ENCODE measurements around the gene MAD1L1. TPM values are rescaled to one million over a fixed set of nuclear protein-coding genes. Genes with fewer than 3 reads are reported as not detected.

Gene MAD1L1
- total RNA-seq, 2 donors from 2014 or later = 51.2 to 63.8 TPM

DNA sequence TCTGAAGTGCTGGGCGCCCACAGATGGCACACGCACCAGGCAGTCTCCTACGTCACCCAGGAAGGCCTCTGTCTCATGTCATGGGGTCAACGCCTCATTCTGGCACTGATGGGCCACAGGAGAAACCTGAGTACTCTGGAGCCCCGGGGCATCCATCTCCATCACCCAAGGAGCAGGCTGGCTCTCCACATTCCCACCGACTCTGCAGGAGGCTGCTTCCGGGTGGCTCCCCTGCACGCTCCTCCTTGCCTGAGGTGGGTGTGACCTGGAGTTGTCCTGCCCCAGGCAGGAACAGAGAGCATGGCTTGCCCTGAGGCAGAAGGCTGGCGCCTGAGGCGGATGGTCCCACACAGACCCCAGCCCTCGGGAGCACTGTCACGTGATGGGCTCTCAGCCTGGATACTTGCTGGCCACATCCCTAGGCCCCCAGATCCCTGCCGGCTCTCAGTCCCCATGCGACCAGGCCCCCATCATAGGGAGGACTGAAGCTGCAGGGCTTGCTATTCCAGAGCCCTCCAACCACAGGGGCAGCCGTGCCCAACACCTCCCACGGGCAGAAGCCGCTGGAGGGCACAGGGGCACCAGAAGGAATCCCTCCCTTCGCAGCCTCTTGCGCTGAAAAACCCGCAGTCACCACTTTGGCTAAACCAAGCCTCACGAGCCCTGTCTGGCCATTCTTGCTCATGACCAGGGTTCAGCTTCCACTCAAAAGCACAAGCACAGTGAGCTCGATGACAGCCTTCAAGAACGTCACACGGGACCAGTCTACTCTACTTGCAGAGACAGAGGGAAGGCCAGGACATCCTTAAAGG, 80.7 kb downstream of the MAD1L1 start:
- DNase-seq (no peak), ATAC-seq (replicated peaks in 1 of 2) (no peak)
- Mint-ChIP-seq H3K4me1 (ENCODE audit: low read depth) (no peaks in the 10 kb centered on the region), H3K9me3 (no peaks in the 10 kb centered on the region), H3K27ac (no peak overlapping the region), H3K36me3 (ENCODE audit: insufficient read depth in 2 of 2) (no peaks in the 10 kb centered on the region), H3K4me3 (no peak overlapping the region), H3K27me3 (ENCODE audit: low read depth) (no peaks in the 10 kb centered on the region)

DNA sequence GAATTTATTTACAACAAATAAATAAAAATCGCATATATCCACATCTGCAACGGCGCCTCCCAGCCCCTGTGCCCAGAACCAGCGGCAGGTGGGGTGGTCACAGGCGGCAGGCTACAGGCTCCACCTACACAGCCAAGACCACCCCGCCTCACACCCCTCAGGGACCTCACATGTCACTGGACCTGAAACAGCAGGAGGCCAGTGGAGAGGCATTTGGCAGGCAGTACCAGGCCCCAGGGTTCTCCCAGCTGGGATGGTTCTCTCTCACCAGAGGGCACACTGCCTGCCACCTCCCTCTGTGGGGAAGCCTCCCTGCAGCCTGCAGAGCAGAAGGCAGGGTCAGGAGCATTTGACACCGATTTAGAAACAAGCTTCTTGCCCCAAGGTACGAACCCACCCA, 81.5 kb downstream of the MAD1L1 start:
- ATAC-seq (replicated peaks in 1 of 2) (no peak), DNase-seq (no peak)
- Mint-ChIP-seq H3K9me3 (no peaks in the 10 kb centered on the region), H3K36me3 (ENCODE audit: insufficient read depth in 2 of 2) (no peaks in the 10 kb centered on the region), H3K27ac (no peak overlapping the region), H3K27me3 (ENCODE audit: low read depth) (no peaks in the 10 kb centered on the region), H3K4me3 (no peak overlapping the region), H3K4me1 (ENCODE audit: low read depth) (no peaks in the 10 kb centered on the region)

DNA sequence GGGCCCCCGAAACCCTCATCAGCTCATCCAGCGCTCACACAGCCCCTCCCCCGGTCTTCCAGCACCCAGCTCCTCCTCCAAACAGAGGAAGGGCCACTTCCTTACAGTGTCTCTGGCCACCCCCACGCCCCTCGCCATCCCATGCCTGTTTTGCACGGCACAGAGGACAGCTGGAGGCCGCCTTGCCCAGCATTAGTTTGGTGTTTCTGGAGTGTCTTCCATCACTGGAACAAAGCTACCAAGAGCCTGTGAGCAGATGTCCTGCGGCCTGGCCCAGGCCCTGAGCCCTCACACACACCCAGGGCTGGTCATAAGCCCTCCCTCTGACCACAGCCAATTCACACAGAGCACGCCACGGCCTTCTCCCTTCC, 82.3 kb downstream of the MAD1L1 start:
- ATAC-seq (replicated peaks in 1 of 2) (no peak), DNase-seq (no peak)
- no peak overlapping the region for H3K27ac Mint-ChIP-seq
- H3K9me3 Mint-ChIP-seq = no peaks in the 10 kb centered on the region
- no peaks in the 10 kb centered on the region for H3K36me3 Mint-ChIP-seq (ENCODE audit: insufficient read depth in 2 of 2)
- no peaks in the 10 kb centered on the region for H3K27me3 Mint-ChIP-seq (ENCODE audit: low read depth)
- H3K4me1 Mint-ChIP-seq (ENCODE audit: low read depth) = no peaks in the 10 kb centered on the region
- H3K4me3 Mint-ChIP-seq = no peak overlapping the region

- no peaks in the 10 kb centered on the region for H3K4me1 Mint-ChIP-seq (ENCODE audit: low read depth)
- no peak overlapping the region for H3K4me3 Mint-ChIP-seq
Measured at GRCh38 chr7:2149672-2150444, 82.9 kb downstream of the MAD1L1 start.

GRCh38 chr7:2148814-2149213, 83.9 kb downstream of the MAD1L1 start:
- H3K36me3 Mint-ChIP-seq (ENCODE audit: insufficient read depth in 2 of 2) = no peaks in the 10 kb centered on the region
- no peaks in the 10 kb centered on the region for H3K4me1 Mint-ChIP-seq (ENCODE audit: low read depth)
- H3K27ac Mint-ChIP-seq = no peak overlapping the region
- H3K4me3 Mint-ChIP-seq = no peak overlapping the region
- H3K27me3 Mint-ChIP-seq (ENCODE audit: low read depth) = no peaks in the 10 kb centered on the region
- DNase-seq (no peak), ATAC-seq (replicated peaks in 1 of 2) (no peak)
- H3K9me3 Mint-ChIP-seq = no peaks in the 10 kb centered on the region

More at GRCh38 chr7:2149672-2150444, 82.9 kb downstream of the MAD1L1 start:
- Mint-ChIP-seq H3K36me3 (ENCODE audit: insufficient read depth in 2 of 2) (no peaks in the 10 kb centered on the region), H3K9me3 (no peaks in the 10 kb centered on the region), H3K27me3 (ENCODE audit: low read depth) (no peaks in the 10 kb centered on the region), H3K27ac (no peak overlapping the region)
- DNase-seq (no peak), ATAC-seq (replicated peaks in 1 of 2) (no peak)

DNA sequence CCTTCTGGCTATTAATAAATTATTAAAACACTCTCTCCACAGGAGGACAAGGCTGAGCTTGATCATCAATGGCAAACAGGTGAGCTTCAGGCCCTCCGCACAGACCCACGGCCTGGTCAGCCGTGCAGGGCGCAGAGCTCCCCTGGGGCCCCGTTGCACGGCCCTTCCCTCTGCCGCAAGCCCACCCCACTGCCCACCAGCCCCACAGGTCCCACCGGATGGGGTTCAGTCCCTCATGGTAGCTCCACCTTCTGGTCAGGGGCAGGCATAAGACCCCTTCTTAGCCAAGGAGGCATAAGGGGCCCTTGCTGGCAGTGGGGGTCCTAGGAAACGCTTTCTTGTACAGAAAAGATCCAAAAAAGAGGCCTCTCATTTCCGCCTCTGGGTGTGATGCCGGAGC, 84.6 kb downstream of the MAD1L1 start:
- DNase-seq (no peak), ATAC-seq (replicated peaks in 1 of 2) (no peak)
- Mint-ChIP-seq H3K4me1 (ENCODE audit: low read depth) (no peaks in the 10 kb centered on the region), H3K9me3 (no peaks in the 10 kb centered on the region), H3K27ac (no peak overlapping the region), H3K36me3 (ENCODE audit: insufficient read depth in 2 of 2) (no peaks in the 10 kb centered on the region), H3K4me3 (no peak overlapping the region), H3K27me3 (ENCODE audit: low read depth) (no peaks in the 10 kb centered on the region)

DNA sequence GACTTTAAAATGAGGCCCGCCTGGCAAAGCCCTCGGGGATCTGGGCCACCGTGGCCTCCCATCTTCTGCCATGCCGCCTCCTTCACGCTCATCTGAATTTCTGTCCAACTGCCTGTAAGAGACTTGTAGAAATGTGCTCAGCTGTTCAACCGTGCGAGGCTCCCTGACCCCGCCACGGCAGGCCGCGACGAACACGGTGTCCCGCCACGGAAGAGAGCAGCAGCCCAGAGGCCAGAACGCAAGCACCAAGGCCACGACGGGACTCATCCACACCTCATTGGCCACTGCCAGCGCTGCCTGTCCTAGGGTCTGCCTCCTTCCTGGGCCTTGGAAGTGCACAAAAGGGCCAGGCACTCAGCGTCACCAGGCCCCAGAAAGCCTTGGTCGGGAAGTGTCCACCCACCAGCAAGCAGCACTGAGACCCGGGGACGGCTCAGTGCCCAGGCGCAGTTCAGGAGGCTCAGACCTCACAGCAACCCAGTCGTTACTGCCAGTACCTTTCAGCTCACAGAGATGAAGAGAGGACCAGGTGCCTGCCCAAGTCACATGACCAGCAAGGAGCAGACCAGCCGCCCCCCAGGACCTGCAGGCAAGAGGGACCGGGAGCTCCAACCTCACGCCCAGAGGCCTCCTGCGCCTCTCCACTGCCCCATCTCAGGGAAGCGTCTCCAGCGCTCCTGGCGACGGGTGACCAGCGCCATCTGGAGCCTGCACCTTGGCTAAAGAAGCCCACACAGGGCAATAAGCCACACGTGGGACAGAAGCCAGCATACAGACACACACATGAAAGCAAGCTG, 85.9 kb downstream of the MAD1L1 start:
- Mint-ChIP-seq H3K36me3 (ENCODE audit: insufficient read depth in 2 of 2) (no peaks in the 10 kb centered on the region), H3K9me3 (no peaks in the 10 kb centered on the region), H3K4me3 (no peak overlapping the region), H3K27me3 (ENCODE audit: low read depth) (no peaks in the 10 kb centered on the region), H3K4me1 (ENCODE audit: low read depth) (no peaks in the 10 kb centered on the region), H3K27ac (no peak overlapping the region)
- no peak for DNase-seq
- no peak for ATAC-seq (replicated peaks in 1 of 2)

DNA sequence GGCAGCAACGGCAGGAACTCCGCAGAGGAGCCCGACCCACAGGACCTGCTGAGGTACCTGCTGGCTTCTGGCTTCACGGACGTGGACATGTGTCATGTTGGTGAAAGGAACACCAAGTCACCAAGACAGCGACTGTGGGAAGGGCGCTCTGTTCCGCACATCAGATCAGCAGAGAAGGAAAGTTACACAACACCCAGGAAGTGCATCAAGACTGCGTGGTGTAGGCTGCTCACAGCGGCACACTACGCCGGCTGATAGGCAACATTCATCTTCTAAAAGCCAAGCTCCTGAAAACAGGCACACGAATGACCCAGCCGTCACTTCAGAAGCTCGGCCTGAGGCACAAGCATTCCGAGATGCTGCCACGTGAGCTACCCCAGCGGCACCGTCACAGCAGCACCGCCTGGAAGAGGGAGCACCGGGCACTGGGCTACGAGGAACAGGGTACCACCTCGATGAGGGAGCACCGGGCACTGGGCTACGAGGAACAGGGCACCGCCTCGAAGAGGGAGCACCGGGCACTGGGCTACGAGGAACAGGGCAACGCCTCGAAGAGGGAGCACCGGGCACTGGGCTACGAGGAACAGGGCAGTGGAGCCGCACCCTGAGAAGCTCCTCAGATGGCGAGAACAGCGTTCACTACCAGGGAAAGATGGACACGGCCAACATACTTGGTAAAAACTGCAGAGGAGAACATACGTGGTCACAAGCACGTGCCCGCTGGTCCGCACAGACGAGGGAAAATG, 86.7 kb downstream of the MAD1L1 start:
- H3K9me3 Mint-ChIP-seq = no peaks in the 10 kb centered on the region
- no peak overlapping the region for H3K4me3 Mint-ChIP-seq
- no peaks in the 10 kb centered on the region for H3K36me3 Mint-ChIP-seq (ENCODE audit: insufficient read depth in 2 of 2)
- H3K27ac Mint-ChIP-seq = no peak overlapping the region
- DNase-seq = no peak
- no peaks in the 10 kb centered on the region for H3K4me1 Mint-ChIP-seq (ENCODE audit: low read depth)
- no peak for ATAC-seq (replicated peaks in 1 of 2)
- H3K27me3 Mint-ChIP-seq (ENCODE audit: low read depth) = no peaks in the 10 kb centered on the region

GRCh38 chr7:2144926-2145325, 87.8 kb downstream of the MAD1L1 start:
- no peaks in the 10 kb centered on the region for H3K4me1 Mint-ChIP-seq (ENCODE audit: low read depth)
- H3K36me3 Mint-ChIP-seq (ENCODE audit: insufficient read depth in 2 of 2) = no peaks in the 10 kb centered on the region
- H3K27me3 Mint-ChIP-seq (ENCODE audit: low read depth) = no peaks in the 10 kb centered on the region
- no peak overlapping the region for H3K4me3 Mint-ChIP-seq
- DNase-seq (no peak), ATAC-seq (replicated peaks in 1 of 2) (no peak)
- H3K9me3 Mint-ChIP-seq = no peaks in the 10 kb centered on the region
- no peak overlapping the region for H3K27ac Mint-ChIP-seq

GRCh38 chr7:2143981-2144595, 88.7 kb downstream of the MAD1L1 start:
- H3K4me3 Mint-ChIP-seq = no peak overlapping the region
- H3K36me3 Mint-ChIP-seq (ENCODE audit: insufficient read depth in 2 of 2) = no peaks in the 10 kb centered on the region
- ATAC-seq (replicated peaks in 1 of 2) = no peak
- no peak overlapping the region for H3K27ac Mint-ChIP-seq
- no peak for DNase-seq
- H3K27me3 Mint-ChIP-seq (ENCODE audit: low read depth) = no peaks in the 10 kb centered on the region
- H3K4me1 Mint-ChIP-seq (ENCODE audit: low read depth) = no peaks in the 10 kb centered on the region
- no peaks in the 10 kb centered on the region for H3K9me3 Mint-ChIP-seq

DNA sequence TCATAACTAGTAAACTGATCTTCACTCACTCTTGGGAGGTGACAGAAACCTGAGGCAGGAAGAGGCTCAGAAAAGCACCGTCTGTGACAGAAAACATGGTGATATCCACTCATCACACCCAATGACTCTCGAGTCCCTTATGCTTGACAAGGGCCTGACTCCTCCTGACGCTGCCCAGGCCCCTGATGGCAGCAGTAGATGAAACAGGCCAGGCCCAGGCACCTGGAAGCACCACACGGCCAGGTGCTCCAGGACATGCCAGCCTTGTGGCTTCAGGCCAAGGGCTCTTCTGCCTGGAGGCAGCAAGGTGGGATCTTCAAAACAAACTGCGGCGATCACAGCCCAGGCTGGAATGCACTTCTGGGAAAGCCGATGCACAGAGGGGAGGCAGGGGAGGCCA, 89.3 kb downstream of the MAD1L1 start:
- Mint-ChIP-seq H3K36me3 (ENCODE audit: insufficient read depth in 2 of 2) (no peaks in the 10 kb centered on the region), H3K4me3 (no peak overlapping the region), H3K27me3 (ENCODE audit: low read depth) (no peaks in the 10 kb centered on the region), H3K9me3 (no peaks in the 10 kb centered on the region), H3K4me1 (ENCODE audit: low read depth) (peaks cover 5% of the 10 kb centered on the region), H3K27ac (no peak overlapping the region)
- ATAC-seq (replicated peaks in 1 of 2) (no peak), DNase-seq (no peak)

DNA sequence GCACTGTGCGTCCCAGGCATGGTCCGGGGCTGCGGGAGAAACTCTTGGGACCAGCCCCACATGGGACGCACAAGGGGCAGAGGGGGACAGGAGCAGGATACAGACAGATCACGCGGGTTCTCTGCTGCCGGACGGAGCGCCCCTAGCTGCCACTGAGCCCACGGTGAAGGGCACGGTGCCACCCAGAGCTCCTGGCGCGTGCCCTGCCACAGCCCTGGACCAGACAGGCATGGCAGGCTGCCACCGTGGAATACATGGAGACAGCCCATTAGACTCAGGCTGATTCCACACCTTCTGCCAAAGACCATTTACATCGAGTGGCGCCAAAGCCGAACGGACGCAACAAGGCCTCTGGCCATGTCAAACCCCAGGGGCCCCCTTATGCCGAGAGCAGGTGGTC, 90.4 kb downstream of the MAD1L1 start:
- Mint-ChIP-seq H3K9me3 (no peaks in the 10 kb centered on the region), H3K36me3 (ENCODE audit: insufficient read depth in 2 of 2) (peaks cover 0 to 2% of the 10 kb centered on the region in 2 donors), H3K27ac (no peak overlapping the region), H3K27me3 (ENCODE audit: low read depth) (no peaks in the 10 kb centered on the region), H3K4me3 (no peak overlapping the region), H3K4me1 (ENCODE audit: low read depth) (peaks cover 14% of the 10 kb centered on the region)
- ATAC-seq (replicated peaks in 1 of 2) (no peak), DNase-seq (no peak)

Measured in activated T-cell treated with anti-CD3 and anti-CD28 coated beads, Interleukin-2, amount 50 U/mL, for 72 hours (primary cell).